HepG2 (cell line): ENCODE results near the gene RPLP2. TPM values are rescaled to one million over a fixed set of nuclear protein-coding genes. Genes with fewer than 3 reads are reported as not detected.

Source experiments
- ARHGAP35 ChIP-seq: sonication (generic); formaldehyde crosslinking; IDR thresholded peaks from 2 replicates; pipeline ENCODE4 v1.9.0; 2022; ENCODE audit warnings: mild to moderate bottlenecking, inconsistent platforms, moderate library complexity, missing genetic modification reagents, borderline replicate concordance
- ATF4 ChIP-seq, 2 experiments: fragments of 450-650 bp in 1 of 2; sonication (generic) in 1 of 2; formaldehyde crosslinking; IDR thresholded peaks; 2 replicates each; pipeline versions ENCODE4 v1.5.0 to v1.8.0; 2020 to 2022; ENCODE audit warnings: mild to moderate bottlenecking in 1 of 2, missing genetic modification reagents in 1 of 2
- GATA4 ChIP-seq: sonication (generic); IDR thresholded peaks from 2 replicates; pipeline ENCODE4 v1.6.1; 2016; ENCODE audit warnings: antibody characterized with exemption, low read depth, borderline replicate concordance
- HDAC1 ChIP-seq: sonication (generic); formaldehyde crosslinking; IDR thresholded peaks from 2 replicates; pipeline ENCODE4 v1.5.1; 2020; ENCODE audit warnings: mild to moderate bottlenecking, missing genetic modification reagents
- HNRNPH1 ChIP-seq: fragments of 200-400 bp; formaldehyde crosslinking; optimal IDR thresholded peaks from 2 replicates; pipeline ENCODE3; 2017; ENCODE audit warnings: mild to moderate bottlenecking, low read depth, low read length
- HOXA5 ChIP-seq: sonication (generic); formaldehyde crosslinking; IDR thresholded peaks from 2 replicates; pipeline ENCODE4 v1.4.0; 2020; ENCODE audit warnings: missing genetic modification reagents
- IKZF1 ChIP-seq: fragments of 450-650 bp; IDR thresholded peaks from 2 replicates; pipeline ENCODE4 v1.7.1; 2016
- IKZF5 ChIP-seq: IDR thresholded peaks from 2 replicates; pipeline ENCODE4 v1.6.1; 2018; ENCODE audit warnings: missing genetic modification reagents, mild to moderate bottlenecking, missing compliant biosample characterization
- KDM3A ChIP-seq: IDR thresholded peaks from 2 replicates; pipeline ENCODE4 v1.6.1; 2018; ENCODE audit warnings: low read depth, missing compliant biosample characterization
- MYC ChIP-seq: sonication (generic); formaldehyde crosslinking; IDR thresholded peaks from 2 replicates; pipeline ENCODE4 v1.9.0; 2021; ENCODE audit warnings: missing genetic modification reagents, borderline replicate concordance
- POLR2A ChIP-seq, 2 experiments: IDR thresholded peaks; 2 replicates each; pipeline ENCODE4 v1.6.1; 2011; ENCODE audit warnings: low read depth in 2 of 2, low read length in 2 of 2, mild to moderate bottlenecking in 1 of 2, moderate library complexity in 1 of 2; ENCODE audit not compliant: insufficient read depth in 1 of 2
- RNF219 ChIP-seq: sonication (generic); formaldehyde crosslinking; IDR thresholded peaks from 2 replicates; pipeline ENCODE4 v1.5.0; 2020; ENCODE audit warnings: mild to moderate bottlenecking, missing genetic modification reagents
- SP2 ChIP-seq: sonication (generic); formaldehyde crosslinking; IDR thresholded peaks from 2 replicates; pipeline ENCODE4 v1.5.1; 2020; ENCODE audit warnings: mild to moderate bottlenecking, missing genetic modification reagents
- XRCC5 ChIP-seq: fragments of 200-400 bp; formaldehyde crosslinking; optimal IDR thresholded peaks from 2 replicates; pipeline ENCODE3; 2017; ENCODE audit warnings: mild to moderate bottlenecking, low read length
- ZNF317 ChIP-seq: sonication (generic); formaldehyde crosslinking; IDR thresholded peaks from 2 replicates; pipeline ENCODE4 v1.5.0; 2020; ENCODE audit warnings: mild to moderate bottlenecking, missing genetic modification reagents
- ZNF33B ChIP-seq: sonication (generic); formaldehyde crosslinking; IDR thresholded peaks from 2 replicates; pipeline ENCODE4 v1.5.1; 2020; ENCODE audit warnings: mild to moderate bottlenecking, missing genetic modification reagents
- ZNF354B ChIP-seq: sonication (generic); formaldehyde crosslinking; IDR thresholded peaks from 2 replicates; pipeline ENCODE4 v1.8.0; 2022; ENCODE audit warnings: mild to moderate bottlenecking, missing genetic modification reagents
- ZNF660 ChIP-seq: sonication (generic); formaldehyde crosslinking; IDR thresholded peaks from 2 replicates; pipeline ENCODE4 v1.5.1; 2020; ENCODE audit warnings: mild to moderate bottlenecking, low read depth, missing genetic modification reagents, borderline replicate concordance
- ZNF691 ChIP-seq: sonication (generic); formaldehyde crosslinking; IDR thresholded peaks from 2 replicates; pipeline ENCODE4 v1.4.0; 2020; ENCODE audit warnings: missing genetic modification reagents, low read depth, mild to moderate bottlenecking, borderline replicate concordance
- ZNF704 ChIP-seq: sonication (generic); formaldehyde crosslinking; IDR thresholded peaks from 2 replicates; pipeline ENCODE4 v1.8.1; 2023; ENCODE audit warnings: mild to moderate bottlenecking, inconsistent platforms, moderate library complexity, missing genetic modification reagents, borderline replicate concordance
- ZNF768 ChIP-seq: sonication (generic); formaldehyde crosslinking; IDR thresholded peaks from 2 replicates; pipeline ENCODE4 v1.4.0; 2020; ENCODE audit warnings: missing genetic modification reagents
- polyA plus RNA-seq, 8 experiments: library from polyadenylated mRNA; depleted of rRNA in 3 of 8; stranded (reverse) in 7 of 8; unstranded in 1 of 8; fragments of >200 nt; fragmentation: Illumina TruSeq in 4 of 8; extraction: Trizol in 4 of 8; gene quantifications; 2 replicates each; pipeline versions ENCODE4 v1.2.1 to v1.2.3, GENCODE V29; 2011 to 2016; ENCODE audit warnings: low read depth in 4 of 8, missing spikeins in 1 of 8, mixed read lengths in 1 of 8; ENCODE audit not compliant: insufficient read depth in 1 of 8
- total RNA-seq, 5 experiments: library from RNA; depleted of rRNA; stranded (reverse); fragments of >200 nt; fragmentation: Illumina TruSeq; extraction: Trizol; gene quantifications; 2 replicates each; pipeline ENCODE4 v1.2.3, GENCODE V29; 2016; ENCODE audit warnings: low read depth in 1 of 5

The RPLP2 gene
- total and polyA plus RNA-seq, 2 of the 13 experiments (the other 11 are each of a cell fraction or from before 2014, with no cell fraction given): 978 to 2,106 TPM

- TF ChIP-seq POLR2A (IDR thresholded peaks at IDR 0.05; ENCODE audit: insufficient read depth in 1 of 2, low read depth in 2 of 2, low read length in 2 of 2): peak in 1 of 2 experiments; percentile 88; a peak in 2 of 4 replicates
- peak in 1 of 2 experiments; percentile 73; a peak in 1 of 4 replicates for TF ChIP-seq ATF4 (CRISPR knock-in tag; IDR thresholded peaks at IDR 0.05)
- no peak for TF ChIP-seq HNRNPH1
- TF ChIP-seq ARHGAP35: peak; percentile 51; the same call in 1 of the 2 replicates
- 0 out of 2 replicates have a peak, but pooled peaks have one; percentile 68 for TF ChIP-seq ZNF354B (CRISPR knock-in tag)
- TF ChIP-seq MYC (CRISPR knock-in tag): peak; percentile 98
- peak; percentile 69; the same call in 1 of the 2 replicates for TF ChIP-seq ZNF33B
- TF ChIP-seq IKZF5: peak; percentile 67
- TF ChIP-seq IKZF1: no peak
- peak; percentile 57; the same call in 1 of the 2 replicates for TF ChIP-seq ZNF768 (CRISPR knock-in tag)
- no peak for TF ChIP-seq ZNF660 (CRISPR knock-in tag)
- TF ChIP-seq GATA4: no peak
- TF ChIP-seq ZNF704: peak; percentile 25; the same call in 1 of the 2 replicates
- TF ChIP-seq XRCC5: peak; percentile 72
- peak; percentile 22; the same call in 1 of the 2 replicates for TF ChIP-seq ZNF691 (CRISPR knock-in tag)
- TF ChIP-seq HDAC1 (CRISPR knock-in tag): peak; percentile 99
- TF ChIP-seq RNF219: no peak
- peak; percentile 23; the same call in 1 of the 2 replicates for TF ChIP-seq HOXA5 (CRISPR knock-in tag)
- TF ChIP-seq SP2 (CRISPR knock-in tag): peak; percentile 72
- TF ChIP-seq ZNF317 (CRISPR knock-in tag): 0 out of 2 replicates have a peak, but pooled peaks have one; percentile 35
- TF ChIP-seq KDM3A (CRISPR knock-in tag): peak; percentile 64; the same call in 1 of the 2 replicates
These were observed at the start of gene RPLP2 (continued) for GRCh38 chr11:809287-810039.
